Breast epithelium (tissue), 4 donors: ENCODE results near the gene HENMT1. TPM values are rescaled to one million over a fixed set of nuclear protein-coding genes. Genes with fewer than 3 reads are reported as not detected.

Source experiments
- DNase-seq, 2 donors: peaks; one replicate each; pipeline ENCODE4 v3.0.0-alpha.2; 2019; ENCODE audit warnings: low spot score in 2 of 2
- H3K27ac ChIP-seq, 2 donors: fragments of 200-600 bp; sonication (generic) in 1 of 2; one replicate each; pipeline ENCODE4 v1.5.1; 2016 to 2019; ENCODE audit warnings: mild to moderate bottlenecking in 1 of 2
- H3K27me3 ChIP-seq, 2 donors: fragments of 200-600 bp; sonication (generic) in 1 of 2; one replicate each; pipeline versions ENCODE4 v1.5.1 to v1.6.0; 2017 to 2019; ENCODE audit warnings: control low read depth in 1 of 2, mild to moderate bottlenecking in 1 of 2
- H3K36me3 ChIP-seq: fragments of 200-600 bp; one replicate; pipeline ENCODE4 v1.5.1; 2019
- H3K4me1 ChIP-seq, 2 donors: fragments of 200-600 bp; sonication (generic); one replicate each; pipeline ENCODE4 v1.5.1; 2016 to 2019; ENCODE audit warnings: control low read depth in 1 of 2
- H3K4me3 ChIP-seq, 3 donors: fragments of 200-600 bp; sonication (generic); 1 replicate in 2 of 3; 2 replicates in 1 of 3; pipeline ENCODE4 v1.5.1; 2016 to 2019; ENCODE audit warnings: mild to moderate bottlenecking in 3 of 3, moderate library complexity in 2 of 3
- H3K9me3 ChIP-seq, 2 donors: fragments of 200-600 bp; sonication (generic) in 1 of 2; one replicate each; pipeline ENCODE4 v1.5.1; 2016 to 2019; ENCODE audit warnings: control low read depth in 1 of 2
- POLR2A ChIP-seq: fragments of 450-650 bp; IDR thresholded peaks from one replicate; pipeline ENCODE4 v1.6.1; 2016; ENCODE audit warnings: antibody characterized with exemption, mild to moderate bottlenecking, moderate library complexity
- POLR2AphosphoS5 ChIP-seq, 3 donors: sonication (generic); formaldehyde crosslinking; IDR thresholded peaks; one replicate each; pipeline ENCODE4 v1.6.1; 2017; ENCODE audit warnings: antibody characterized with exemption in 3 of 3
- intact Hi-C: fragments of 100-400 bp; cut with DNase I; formaldehyde crosslinking; loops from one replicate; pipeline ENCODE4 v1.15.1; 2023; ENCODE audit warnings: low total_unique reads
- total RNA-seq, 3 donors: library from RNA; depleted of rRNA; stranded (reverse); fragments of >200 nt; gene quantifications; one replicate each; pipeline ENCODE4 v1.1.0, GENCODE V29; 2016
- TF ChIP-seq, protein P1 (sequence below), 3 donors: fragments of 450-650 bp; IDR thresholded peaks; one replicate each; pipeline ENCODE4 v1.5.1; 2016 to 2017; ENCODE audit warnings: antibody characterized with exemption in 3 of 3, mild to moderate bottlenecking in 3 of 3, moderate library complexity in 3 of 3

The HENMT1 gene
- total RNA-seq, 3 donors from 2014 or later = 5.2 to 6.9 (median 6.6) TPM

DNA sequence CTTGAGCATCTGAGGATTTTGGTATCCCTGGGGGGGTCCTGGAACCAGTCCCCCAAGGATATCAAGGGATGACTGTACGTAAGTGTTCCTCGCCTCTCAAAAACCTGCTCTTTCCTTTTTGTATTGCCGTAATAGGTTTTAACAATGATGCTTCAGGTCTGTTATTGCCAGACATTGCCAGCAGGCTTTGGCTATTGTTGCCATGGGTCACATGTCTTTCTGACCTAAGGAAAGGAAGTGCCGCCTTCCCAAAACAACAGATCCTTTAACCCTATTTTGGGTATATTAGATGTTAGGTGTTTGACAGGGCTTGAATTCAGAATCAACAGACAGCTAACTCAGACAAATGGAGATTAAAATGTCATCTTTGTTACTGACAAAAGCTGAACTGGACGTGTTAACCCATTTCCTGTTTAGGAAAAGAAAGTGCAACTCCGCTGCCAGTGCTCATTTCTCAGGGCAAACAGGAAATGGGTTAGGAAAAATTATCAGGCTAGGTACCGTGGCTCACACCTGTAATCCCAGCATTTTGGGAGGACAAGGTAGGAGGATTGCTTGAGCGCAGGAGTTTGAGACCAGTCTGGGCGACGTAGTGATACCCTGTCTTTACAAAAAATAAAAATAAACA, 18.8 kb upstream of the HENMT1 start:
- Histone ChIP-seq H3K9me3 (no peaks in the 10 kb centered on the region), H3K4me1 (no peaks in the 10 kb centered on the region), H3K36me3 (no peaks in the 10 kb centered on the region), H3K4me3 (peak overlapping the region in 2 of 3 donors; percentile 8 to 23), H3K27me3 (no peaks in the 10 kb centered on the region), H3K27ac (no peak overlapping the region)
- TF ChIP-seq, protein P1, sequence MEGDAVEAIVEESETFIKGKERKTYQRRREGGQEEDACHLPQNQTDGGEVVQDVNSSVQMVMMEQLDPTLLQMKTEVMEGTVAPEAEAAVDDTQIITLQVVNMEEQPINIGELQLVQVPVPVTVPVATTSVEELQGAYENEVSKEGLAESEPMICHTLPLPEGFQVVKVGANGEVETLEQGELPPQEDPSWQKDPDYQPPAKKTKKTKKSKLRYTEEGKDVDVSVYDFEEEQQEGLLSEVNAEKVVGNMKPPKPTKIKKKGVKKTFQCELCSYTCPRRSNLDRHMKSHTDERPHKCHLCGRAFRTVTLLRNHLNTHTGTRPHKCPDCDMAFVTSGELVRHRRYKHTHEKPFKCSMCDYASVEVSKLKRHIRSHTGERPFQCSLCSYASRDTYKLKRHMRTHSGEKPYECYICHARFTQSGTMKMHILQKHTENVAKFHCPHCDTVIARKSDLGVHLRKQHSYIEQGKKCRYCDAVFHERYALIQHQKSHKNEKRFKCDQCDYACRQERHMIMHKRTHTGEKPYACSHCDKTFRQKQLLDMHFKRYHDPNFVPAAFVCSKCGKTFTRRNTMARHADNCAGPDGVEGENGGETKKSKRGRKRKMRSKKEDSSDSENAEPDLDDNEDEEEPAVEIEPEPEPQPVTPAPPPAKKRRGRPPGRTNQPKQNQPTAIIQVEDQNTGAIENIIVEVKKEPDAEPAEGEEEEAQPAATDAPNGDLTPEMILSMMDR (IDR thresholded peaks at IDR 0.05) = no peak
- TF ChIP-seq POLR2A = no peak
- TF ChIP-seq POLR2AphosphoS5 (IDR thresholded peaks at IDR 0.05) = no peak
- DNase-seq = no peak
- intact Hi-C loops = no loop called here

DNA sequence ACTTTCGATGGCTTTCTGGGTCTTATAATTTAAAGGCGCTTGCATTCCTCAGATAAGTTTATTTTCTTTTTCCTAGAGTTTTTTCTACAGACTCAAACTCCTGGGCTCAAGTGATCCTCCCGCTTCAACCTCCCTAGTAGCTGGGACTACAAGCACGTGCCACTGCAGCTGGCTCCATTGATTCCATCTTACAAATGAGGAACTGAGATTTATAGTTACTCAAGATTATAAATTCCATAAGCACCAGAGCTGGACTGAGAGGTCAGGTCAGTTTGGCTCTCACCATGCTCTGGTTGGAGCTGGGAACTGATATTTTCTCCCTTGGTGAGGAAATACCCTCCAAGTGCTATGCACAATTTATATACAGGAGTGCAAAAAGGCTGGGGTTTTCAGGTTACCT, 17.8 kb upstream of the HENMT1 start:
- Histone ChIP-seq H3K36me3 (no peaks in the 10 kb centered on the region), H3K9me3 (no peaks in the 10 kb centered on the region), H3K27ac (no peak overlapping the region), H3K27me3 (no peaks in the 10 kb centered on the region), H3K4me3 (no peak overlapping the region), H3K4me1 (no peaks in the 10 kb centered on the region)
- TF ChIP-seq POLR2A = no peak
- TF ChIP-seq, protein P1 (IDR thresholded peaks at IDR 0.05) = no peak
- TF ChIP-seq POLR2AphosphoS5 (IDR thresholded peaks at IDR 0.05) = no peak
- no peak for DNase-seq
- intact Hi-C loops = no loop called here

DNA sequence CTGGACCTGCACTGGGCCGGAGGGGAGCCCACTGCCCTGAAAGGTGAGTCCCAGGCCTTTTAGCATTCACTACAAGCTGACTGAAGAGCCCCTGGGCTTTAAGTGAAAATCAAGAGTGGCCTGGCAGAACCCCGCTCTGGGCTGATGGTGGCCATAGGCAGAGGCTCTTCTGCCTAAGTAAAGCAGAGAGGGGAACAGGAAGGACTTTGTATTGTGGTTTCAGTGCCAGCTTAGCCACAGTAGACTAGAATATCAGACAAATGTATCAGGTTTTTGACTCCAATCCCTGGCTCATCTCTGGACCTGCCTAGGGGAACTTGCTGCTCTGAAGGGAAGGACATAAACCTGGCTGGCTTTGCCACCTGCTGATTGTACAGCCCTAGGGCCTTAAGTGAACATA, 10.2 kb upstream of the HENMT1 start:
- TF ChIP-seq POLR2A (no peak), POLR2AphosphoS5 (IDR thresholded peaks at IDR 0.05) (no peak)
- TF ChIP-seq, protein P1 (IDR thresholded peaks at IDR 0.05) = no peak
- H3K9me3 ChIP-seq = no peaks in the 10 kb centered on the region
- H3K4me1 ChIP-seq = no peaks in the 10 kb centered on the region
- no peak overlapping the region for H3K27ac ChIP-seq
- no peaks in the 10 kb centered on the region for H3K36me3 ChIP-seq
- no peaks in the 10 kb centered on the region for H3K27me3 ChIP-seq
- intact Hi-C loops = no loop called here
- no peak overlapping the region for H3K4me3 ChIP-seq
- no peak for DNase-seq

DNA sequence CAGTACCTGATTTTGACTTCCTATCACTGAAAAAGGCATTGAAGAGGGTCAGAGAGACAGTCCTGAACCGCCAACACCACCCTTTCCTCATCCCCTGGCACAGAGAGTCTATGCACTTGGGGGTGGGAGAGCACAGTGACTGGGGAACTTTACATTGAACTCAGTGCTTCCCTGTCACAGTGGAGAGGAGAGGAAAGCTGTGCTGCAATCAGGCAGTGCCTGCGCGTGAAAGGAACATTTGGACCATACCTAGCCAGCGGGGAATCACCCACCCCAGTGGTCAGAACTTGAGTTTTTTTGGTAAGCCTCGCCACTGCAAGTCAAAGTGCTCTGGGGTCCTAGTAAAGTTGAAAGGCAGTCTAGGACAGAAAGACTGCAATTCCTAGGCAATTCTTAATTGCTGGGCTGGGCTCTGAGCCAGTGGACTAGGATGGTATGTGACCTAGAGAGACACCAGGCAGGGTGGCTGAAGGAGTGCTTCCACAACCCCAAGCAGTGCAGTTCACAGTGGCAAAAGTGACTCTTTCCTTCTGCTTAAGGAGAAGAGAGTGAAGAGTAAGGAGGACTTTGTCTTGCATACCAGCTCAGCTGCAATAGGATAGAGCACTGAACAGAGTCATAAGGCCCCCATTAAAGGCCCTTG, 9.4 kb upstream of the HENMT1 start:
- H3K36me3 ChIP-seq = no peaks in the 10 kb centered on the region
- H3K27ac ChIP-seq = no peak overlapping the region
- intact Hi-C loops = no loop called here
- DNase-seq = no peak
- no peaks in the 10 kb centered on the region for H3K4me1 ChIP-seq
- TF ChIP-seq POLR2A = no peak
- TF ChIP-seq, protein P1 (IDR thresholded peaks at IDR 0.05) = no peak
- no peaks in the 10 kb centered on the region for H3K27me3 ChIP-seq
- no peaks in the 10 kb centered on the region for H3K9me3 ChIP-seq
- H3K4me3 ChIP-seq = no peak overlapping the region

DNA sequence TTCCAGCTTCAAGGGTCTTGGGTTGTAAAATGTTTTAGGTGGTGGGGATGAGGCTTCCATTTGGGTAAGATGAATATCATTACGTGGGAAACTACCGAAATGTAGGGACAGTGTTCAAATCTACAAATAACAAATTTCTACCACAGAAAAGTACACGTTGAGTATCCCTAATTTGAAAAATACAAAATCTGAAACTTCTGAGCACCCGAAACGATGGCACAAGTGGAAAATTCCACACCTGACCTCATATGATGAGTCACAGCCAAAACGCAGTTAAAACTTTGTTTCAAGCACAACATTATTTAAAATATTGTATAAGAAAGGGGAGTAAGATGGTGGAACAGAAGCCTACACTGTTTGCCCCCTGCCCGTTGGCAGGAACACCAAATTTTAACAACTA, 8.8 kb upstream of the HENMT1 start:
- DNase-seq = no peak
- Histone ChIP-seq H3K27ac (no peak overlapping the region), H3K27me3 (no peaks in the 10 kb centered on the region), H3K36me3 (no peaks in the 10 kb centered on the region), H3K9me3 (no peaks in the 10 kb centered on the region), H3K4me1 (no peaks in the 10 kb centered on the region), H3K4me3 (no peak overlapping the region)
- intact Hi-C loops = no loop called here
- TF ChIP-seq POLR2A (no peak), POLR2AphosphoS5 (IDR thresholded peaks at IDR 0.05) (no peak)
